Stimulated activated naive CD4-positive, alpha-beta T cell treated with Interleukin-2 at 50 U/mL for 16 hours (primary cell): Measurements from ENCODE around the gene PHGDH.

Source experiments
- DNase-seq: peaks from one replicate; lab custom pipeline; 2025; lab: John Stamatoyannopoulos, UW

PHGDH gene

DNA sequence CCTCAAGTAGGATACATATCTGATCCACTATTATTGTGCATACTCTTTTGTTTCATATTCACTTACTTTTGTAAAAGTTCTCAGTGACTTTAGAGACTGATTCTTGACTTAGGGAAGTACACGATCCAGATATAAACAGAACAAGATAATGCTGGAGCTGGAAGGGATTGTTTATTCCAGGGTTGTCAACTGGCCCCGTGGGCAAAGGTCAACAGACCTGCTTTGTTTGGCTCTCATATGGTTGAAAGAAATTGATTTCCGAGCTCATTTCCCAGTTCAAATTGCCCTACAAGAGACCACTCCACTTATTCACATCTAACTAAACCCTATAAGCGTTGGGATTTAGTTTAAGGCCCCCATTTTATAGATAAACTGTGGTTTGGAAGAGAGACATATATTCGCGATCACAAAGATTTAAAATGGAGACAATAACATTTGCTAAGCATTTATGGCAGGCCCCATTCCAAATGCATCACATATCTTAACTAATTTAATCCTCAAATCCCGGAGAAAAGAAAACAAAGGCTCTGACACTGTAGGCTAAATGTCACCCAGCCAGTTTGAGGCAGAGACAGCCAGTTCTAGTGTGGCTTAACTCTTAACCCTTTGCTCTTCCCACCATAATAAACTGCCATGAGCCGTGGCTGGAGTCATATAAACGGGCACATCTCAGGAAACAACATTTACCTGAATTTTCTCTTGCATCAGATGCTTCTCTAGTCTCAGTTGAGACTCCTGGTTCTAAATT, 78.9 kb downstream of the PHGDH start:
- DNase-seq, result no peak

DNA sequence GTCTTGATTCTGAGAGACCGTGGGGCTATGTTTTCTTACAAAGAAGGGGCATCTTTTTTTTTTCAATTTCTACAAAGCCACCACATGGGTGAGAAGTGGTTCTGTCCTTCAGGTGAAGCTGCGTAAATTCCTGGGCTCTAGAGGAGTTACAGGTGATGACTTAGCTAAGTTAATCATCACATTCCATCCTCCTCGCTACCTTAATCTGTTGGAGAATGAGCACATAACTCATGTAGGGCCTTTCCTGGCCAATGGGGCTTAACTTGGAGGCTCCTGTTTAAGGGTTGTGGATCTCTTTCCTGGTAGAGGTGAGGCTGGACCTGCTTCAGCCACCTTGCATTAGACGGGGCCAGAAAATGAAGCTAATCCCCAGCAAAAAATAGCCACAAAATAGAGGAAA, 79.6 kb downstream of the PHGDH start:
- DNase-seq, result no peak
